ENCODE data around the gene RFTN1. TPM values are rescaled to one million over a fixed set of nuclear protein-coding genes. Genes with fewer than 3 reads are reported as not detected.

RFTN1 gene
- total RNA-seq, 1 donor from 2014 or later, result 119 TPM

DNA sequence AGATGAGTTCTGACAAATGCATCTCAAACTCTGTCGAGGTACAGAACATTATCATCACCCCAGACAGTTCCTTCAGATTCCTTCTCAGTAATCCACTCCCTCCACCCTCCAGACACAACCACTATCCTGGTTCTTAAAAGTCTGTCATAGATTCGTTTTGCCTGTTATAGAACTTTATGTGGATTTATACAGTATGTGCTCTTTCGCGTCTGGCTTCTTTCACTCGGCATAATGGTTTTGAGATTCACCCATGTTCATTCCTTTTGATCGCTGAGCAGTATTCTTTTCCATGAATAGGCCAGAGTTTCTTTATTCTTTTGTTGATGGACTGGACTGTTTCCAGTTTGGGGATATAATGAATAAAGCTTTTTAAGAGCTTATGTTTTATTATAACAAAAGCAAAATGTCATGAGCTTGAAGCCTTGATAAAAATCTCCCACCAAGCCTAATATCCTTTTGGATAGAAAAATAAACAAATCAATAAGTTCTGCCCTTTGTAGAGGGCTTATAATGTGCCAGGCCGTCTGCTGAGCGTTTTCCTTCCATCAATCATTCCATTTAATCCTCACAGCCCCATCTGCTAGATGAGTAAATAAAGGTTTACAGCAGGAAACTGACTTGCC, 21.3 kb upstream of the RFTN1 start:
- no peak for ATAC-seq
- intact Hi-C loops (cut with DNase I), result no loop called here
- no peak for DNase-seq (ENCODE audit: low spot score)

DNA sequence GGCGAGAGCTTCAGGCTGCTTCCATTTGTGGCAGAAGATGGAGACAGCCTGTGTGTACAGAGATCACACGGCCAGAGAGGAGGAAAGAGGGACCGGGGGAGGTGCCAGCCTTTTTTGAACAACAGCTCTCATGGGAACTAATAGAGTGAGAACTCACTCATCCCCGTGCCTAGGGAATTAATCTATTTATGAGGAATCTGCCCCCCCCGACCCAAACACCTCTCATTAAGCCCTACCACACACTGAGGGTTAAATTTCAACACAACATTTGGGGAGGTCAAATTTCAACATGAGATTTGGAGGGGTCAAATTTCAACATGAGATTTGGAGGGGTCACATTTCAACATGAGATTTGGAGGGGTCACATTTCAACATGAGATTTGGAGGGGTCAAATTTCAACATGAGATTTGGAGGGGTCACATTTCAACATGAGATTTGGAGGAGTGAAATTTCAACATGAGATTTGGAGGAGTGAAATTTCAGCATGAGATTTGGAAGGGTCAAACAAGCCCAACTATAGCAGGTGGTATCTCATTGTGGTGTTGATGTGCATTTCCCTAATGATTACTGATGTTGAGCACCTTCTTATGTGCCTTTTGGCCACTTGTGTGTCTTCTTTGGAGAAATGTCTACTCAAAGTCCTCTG, 20.6 kb upstream of the RFTN1 start:
- ATAC-seq (peak; percentile 61), DNase-seq (ENCODE audit: low spot score) (no peak)
- intact Hi-C loops (cut with DNase I), result no loop called here

DNA sequence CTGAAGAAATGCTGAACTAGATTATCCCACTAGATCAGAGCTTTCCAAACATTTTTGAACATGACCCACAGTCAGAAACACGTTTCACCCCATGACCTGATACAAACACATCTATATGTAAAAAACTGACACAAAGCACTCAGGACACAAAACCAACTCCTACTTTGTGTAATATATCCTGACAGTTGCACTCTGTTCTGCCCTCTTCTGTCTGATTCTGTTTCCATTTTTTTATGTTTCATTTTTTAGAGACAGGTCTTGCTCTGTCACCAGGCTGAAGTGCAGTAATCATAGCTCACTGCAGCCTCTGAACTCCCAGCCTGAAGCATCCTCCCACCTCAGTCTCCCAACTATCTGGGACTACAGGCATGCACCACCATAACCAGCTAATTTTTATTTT, 15.8 kb upstream of the RFTN1 start:
- DNase-seq (ENCODE audit: low spot score), result no peak
- peak; percentile 27 for ATAC-seq
- intact Hi-C loops (cut with DNase I), result no loop called here

DNA sequence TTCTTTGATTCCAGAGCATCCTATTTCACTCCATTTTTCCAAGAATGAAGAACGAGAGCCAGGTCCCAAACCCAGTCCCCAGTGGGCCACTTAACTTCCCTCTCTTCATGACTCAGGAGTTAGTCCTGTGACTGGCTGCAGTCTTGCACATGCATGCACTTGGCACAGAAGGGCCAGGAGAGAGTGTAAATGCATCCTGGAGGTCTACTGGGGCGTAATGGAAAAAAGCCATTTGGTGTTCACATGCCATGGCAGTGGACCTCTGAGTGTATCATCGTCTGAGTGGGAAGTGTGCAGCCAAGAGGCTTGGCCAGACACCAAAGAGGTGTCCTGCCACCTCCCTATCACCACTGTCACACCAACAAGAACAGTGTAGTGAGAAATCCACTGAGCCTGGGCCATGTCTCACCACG, 15.1 kb upstream of the RFTN1 start:
- intact Hi-C loops (cut with DNase I), result no loop called here
- peak; percentile 90 for ATAC-seq
- peak; percentile 71 for DNase-seq (ENCODE audit: low spot score)

DNA sequence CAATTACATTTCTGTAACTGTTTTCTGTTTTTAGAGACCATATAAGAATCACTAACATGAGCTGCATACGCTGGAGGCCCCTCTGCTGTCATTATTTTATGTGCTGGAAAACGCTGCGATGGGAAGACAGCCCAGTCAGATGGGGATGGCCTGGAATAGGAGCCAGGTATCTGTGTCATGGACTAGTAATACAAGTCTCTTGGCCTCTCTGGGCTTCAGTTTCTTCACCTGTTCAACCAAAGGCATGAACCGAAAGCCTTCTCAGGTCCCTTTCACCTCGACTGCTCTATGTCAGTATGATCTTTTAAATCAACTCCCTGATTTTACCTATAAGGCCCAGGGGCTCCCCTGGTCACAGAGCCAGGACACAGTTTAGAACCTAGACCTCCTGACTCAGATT, 14.6 kb upstream of the RFTN1 start:
- ATAC-seq (no peak), DNase-seq (ENCODE audit: low spot score) (no peak)
- intact Hi-C loops (cut with DNase I), result no loop called here

DNA sequence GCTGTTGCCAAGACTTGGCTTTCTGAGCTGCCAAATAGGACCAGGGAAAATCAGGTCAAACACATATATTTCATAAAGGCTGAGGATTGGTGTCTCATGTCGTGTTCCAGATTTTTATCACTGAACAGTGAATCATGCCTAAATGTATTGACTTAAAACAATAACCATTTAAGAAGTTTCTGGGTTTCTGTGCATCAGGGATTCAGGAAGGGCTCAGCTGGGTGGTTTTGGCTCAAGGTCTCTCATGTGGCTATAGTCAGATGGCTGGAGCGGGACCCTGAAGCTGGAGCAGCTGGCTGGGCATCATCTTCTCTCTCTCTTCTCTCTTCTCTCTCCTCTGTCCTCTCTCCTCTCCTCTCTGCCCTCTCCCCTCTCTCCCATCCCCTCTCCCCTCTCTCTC, 10.7 kb upstream of the RFTN1 start:
- intact Hi-C loops (cut with DNase I), result no loop called here
- no peak for ATAC-seq

DNA sequence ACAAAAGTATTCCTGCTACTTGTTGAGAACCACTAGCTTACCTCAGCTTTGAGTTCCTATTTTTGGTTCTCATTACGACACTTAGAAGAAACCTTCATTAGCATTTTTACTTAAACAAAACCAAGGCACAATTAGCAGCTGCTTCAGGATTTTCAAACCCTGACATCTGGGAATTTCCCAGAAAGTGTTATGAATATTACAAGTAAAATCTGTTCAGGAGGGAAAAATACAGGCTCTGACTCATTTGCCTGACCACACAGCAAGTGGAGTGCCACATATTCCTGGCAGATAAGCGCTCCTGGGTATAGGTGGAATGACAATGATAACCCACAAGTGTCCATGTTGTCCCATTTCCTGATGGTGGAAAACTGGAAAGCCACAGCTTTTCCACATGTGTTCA, 10.3 kb upstream of the RFTN1 start:
- intact Hi-C loops (cut with DNase I), result no loop called here
- DNase-seq (ENCODE audit: low spot score) (no peak), ATAC-seq (no peak)

More for the DNA sequence above, 10.7 kb upstream of the RFTN1 start:
- DNase-seq (ENCODE audit: low spot score), result no peak

DNA sequence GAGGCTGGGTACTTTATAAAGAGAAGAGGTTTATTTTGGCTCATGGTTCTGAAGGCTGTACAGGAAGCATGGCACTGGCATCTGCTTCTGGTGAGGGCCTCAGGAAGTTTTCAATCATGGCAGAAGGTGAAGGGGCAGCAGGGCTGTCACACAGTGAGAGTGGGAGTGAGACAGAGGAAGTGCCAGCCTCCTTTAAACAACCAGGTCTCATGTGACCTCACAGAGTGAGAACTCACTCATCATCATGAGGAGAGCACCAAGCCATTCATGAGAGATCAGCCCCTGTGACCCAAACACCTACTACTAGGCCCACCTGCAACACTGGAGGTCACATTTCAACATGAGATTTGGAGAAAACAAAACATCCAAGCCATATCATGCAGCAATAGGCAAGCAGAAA, 9.3 kb upstream of the RFTN1 start:
- DNase-seq (ENCODE audit: low spot score) (no peak), ATAC-seq (no peak)
- intact Hi-C loops (cut with DNase I), result no loop called here

DNA sequence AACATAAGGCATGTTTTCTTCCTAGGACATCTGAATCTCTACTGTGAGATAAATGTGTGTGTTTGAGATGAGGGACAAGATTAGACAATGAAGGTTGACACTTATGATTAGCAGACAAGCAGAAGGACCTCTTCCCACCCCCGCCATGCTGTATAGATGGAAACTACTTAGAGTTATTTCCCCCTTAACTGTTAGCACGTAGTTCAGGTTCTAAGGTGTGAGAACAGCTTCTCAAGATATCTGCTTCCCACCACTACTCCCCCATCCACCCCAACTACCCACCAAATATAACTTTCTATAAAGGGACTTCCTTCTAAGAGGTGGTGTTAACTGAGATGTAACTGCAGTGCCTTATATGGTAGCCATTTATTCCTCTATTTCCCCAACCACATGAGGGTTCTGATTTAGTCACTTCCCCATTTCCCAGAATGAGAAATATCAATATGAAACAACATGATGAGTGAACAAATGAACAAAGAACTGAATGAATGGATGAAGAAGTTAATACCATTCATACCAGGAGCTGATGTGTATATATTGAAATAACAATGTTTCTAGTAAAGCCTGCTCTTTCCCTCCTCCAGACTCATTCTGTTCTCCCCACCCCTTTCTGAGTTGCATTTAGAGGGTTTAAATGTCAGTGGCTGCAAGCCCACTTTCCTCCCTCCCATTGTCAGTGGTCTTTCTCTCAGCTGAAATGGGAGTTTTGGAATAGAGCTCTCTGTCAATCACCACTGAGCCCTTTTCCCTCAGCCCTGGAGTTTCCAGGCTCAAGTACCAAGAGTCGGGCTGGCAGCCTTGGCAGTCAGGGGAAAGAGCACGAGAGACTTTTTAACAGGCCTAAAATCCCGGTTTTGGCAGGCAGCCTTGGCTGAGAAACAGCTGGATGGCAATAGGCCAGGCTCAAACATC, 7.7 kb upstream of the RFTN1 start:
- intact Hi-C loops (cut with DNase I), result no loop called here
- peak; percentile 21 for ATAC-seq
- no peak for DNase-seq (ENCODE audit: low spot score)

DNA sequence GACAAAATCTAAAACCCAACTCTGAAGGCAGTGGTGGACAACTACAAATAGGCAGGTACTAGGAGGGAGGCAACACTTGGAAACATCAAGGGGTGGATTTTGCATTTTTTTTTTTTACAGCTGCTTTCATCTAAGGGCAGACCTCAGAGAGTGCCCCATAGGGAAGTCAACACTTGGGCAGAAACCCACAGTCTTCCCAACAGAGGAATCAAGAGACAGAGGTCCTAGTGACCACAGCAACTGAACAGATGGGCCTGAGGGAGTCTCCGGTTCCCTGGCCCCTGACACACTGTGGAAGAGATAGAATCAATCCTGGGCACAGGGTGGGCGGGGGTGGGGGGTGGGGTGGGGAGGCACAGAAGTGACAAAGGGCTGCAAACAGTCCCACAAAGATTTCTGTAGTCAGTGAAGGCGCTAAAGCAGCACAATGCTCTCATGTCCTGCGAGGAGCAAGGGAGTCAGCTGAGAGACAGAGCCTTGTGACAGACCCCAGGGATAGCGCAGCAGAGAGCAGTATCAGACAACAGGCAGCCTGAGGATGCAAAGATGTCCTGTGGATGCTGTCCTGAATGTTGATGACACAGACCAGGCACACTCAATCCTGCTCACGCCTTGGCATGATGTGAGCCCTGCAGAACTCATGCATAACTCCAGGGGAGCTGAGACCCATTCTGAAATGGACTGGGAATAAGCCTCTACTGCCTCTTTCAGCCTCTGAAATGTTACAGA, 6.9 kb upstream of the RFTN1 start:
- DNase-seq (ENCODE audit: low spot score) (no peak), ATAC-seq (no peak)
- intact Hi-C loops (cut with DNase I), result no loop called here

DNA sequence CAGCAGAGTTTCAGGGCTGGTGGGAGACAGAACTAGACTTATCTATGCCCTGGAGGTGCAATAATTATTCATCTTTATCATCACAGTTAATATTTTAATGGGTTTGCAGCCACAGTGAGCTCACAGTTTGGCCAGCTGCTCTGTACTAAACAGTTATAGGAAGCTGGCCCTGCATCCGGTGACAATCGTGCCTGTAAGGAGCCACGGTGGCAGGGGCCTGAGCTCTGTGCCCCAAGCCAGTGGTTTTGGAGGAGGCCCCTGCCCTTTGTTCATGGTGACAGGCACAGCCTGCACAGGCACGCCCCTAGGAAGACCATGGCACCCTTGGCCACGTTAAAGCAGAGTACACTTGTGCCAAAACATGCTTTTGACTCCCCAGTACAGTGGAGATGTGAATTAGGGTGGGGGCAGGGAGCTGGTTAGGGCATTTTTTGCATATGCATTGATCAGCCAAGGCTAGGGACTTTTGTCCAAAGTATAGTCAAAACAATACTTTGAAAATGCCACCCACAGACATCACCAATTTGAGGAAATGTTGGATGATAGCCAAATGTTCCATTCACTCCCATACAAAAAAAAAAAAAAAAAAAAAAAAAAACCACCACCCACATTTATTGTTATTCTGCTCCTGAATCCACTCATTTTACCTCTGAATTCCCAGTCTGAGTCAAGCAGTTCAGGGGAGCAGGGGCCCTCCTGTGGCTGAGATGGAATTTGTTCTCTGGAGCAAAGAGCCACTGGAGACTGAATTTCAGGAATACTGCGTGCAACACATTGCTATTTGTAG, 3.4 kb upstream of the RFTN1 start:
- ATAC-seq (peak; percentile 30), DNase-seq (ENCODE audit: low spot score) (no peak)
- intact Hi-C loops (cut with DNase I), result loop anchor here (10.0 kb wide), 2 partner anchors 132 to 202 kb away; no protein-coding TSS in a partner anchor

DNA sequence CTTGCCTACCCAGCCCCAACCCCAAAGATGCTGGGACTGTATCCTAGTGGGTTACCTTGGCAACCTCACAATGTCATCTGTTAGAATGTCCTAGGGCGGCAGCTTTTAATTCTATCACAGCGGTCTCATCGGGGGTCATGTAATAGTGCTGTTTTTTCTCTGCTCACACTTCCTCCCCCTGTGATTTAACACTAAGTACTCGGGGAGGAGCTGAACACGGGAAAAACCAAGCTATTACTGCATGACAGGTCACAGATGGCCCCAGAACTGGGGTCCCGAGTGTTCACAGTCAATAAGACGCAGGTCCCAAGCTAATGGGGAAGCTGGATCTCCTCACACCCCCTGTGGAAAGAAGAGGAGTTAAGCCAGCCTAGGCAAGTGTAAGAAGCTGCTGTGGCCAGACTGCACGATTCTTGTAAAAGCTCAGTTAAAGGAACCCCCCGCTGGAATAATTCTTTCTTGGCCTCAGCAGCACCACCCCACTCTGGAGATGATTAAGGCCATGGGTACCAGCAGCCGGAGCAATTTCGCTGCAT, 2.5 kb upstream of the RFTN1 start:
- intact Hi-C loops (cut with DNase I), result loop anchor here (10.0 kb wide), 2 partner anchors 131 to 201 kb away; no protein-coding TSS in a partner anchor
- DNase-seq (ENCODE audit: low spot score), result no peak
- ATAC-seq, result no peak

DNA sequence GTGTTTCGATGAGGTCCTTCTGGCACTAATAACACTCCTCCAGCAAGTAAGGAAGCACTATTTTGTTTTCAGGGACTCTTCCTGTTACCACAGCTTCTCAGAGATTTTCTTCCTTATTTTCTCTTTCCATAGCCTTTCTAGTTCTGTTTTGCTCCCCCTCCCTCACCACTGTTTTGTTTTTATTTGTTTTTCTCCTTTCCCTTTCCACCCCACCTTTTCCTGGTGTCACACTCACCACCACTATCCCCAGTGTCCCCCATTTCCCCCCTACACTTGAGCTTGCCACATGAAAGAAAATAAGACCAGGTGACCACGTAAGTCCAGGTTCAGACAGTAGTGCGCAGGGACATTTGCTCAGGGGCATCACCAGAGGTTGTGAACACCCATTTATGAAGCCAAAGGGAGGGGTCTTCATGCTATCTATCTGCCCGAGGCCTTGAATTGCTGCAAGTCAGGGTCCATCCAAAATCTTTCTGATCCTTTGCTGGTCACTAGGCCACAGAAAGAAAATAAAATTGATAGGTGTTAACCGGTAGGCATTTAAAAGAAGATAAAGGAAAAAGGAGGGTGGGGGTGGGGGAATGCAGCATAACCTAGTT, 1.4 kb upstream of the RFTN1 start:
- intact Hi-C loops (cut with DNase I), result loop anchor here (10.0 kb wide), 2 partner anchors 130 to 200 kb away; no protein-coding TSS in a partner anchor
- no peak for DNase-seq (ENCODE audit: low spot score)
- ATAC-seq, result no peak

DNA sequence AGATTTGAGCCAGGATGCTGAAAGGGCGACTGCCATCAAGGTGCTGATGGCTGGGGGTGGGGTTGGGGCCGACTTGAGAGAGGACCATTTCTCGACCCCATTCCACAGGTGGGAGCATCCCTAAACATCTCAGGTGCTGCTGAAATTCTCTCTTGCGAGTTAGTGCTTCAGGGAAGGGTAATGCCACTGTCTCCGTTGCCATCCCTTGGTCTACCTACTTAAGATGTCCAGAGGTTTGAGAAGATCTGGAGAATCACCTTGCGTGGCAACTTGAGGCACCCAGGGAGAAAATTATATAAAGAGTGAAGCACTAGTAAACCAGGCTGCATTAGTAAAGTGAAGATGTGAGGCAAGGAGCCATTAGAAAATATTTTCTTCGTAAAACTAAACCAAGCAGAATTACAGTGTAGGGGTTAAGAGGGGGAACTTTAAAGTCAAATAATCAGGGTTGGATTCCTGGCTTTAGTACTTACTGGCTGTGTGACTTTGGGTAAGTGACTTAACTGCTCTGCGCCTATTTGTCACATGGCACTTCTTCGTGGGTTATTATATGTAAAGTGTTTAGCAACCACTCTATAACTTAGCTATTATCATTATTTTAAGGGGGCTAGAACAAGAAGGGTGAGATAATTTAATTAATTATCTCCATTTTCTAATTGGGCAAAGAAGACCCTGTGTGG, 662 bp upstream of the RFTN1 start:
- intact Hi-C loops (cut with DNase I), result loop anchor here (10.0 kb wide), 2 partner anchors 129 to 199 kb away; no protein-coding TSS in a partner anchor
- DNase-seq (ENCODE audit: low spot score) (no peak), ATAC-seq (no peak)

DNA sequence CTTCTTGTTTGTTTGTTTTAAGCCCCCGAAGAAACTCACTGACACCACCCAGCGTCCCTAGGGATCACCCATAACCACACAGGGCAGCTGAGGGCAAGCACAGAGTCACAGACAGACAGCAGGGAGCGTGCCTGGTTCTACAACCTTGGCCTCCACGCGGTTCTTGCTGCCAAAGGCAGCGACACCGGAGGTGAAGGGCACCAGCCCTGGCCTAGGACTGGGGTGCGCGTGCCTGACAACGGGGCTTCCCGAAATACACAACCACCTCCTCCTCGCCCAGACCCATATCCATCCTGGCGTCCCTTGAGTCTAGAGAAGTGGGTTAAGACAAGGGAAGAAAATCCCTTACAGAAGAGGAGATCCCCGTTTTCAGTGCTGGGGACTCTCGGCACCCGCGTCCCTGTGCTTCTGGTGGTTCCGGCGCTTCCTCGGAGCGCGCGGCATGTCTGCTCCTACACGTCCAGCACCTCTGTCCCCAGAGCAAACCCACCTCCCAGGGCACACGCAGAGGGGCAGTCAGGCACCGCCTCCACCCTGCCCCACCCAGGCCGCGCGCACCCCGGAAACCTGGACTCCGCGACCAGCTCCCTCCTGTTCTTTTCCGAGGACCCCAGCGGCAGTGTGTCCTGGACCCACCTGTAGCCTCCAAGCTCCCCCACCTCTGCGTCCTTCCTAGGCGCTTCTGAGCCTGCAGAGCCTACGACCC, 911 bp downstream of the RFTN1 start:
- ATAC-seq, result peak; percentile 76
- intact Hi-C loops (cut with DNase I), result loop anchor here (10.0 kb wide), 2 partner anchors 128 to 198 kb away; no protein-coding TSS in a partner anchor
- peak; percentile 73 for DNase-seq (ENCODE audit: low spot score)

DNA sequence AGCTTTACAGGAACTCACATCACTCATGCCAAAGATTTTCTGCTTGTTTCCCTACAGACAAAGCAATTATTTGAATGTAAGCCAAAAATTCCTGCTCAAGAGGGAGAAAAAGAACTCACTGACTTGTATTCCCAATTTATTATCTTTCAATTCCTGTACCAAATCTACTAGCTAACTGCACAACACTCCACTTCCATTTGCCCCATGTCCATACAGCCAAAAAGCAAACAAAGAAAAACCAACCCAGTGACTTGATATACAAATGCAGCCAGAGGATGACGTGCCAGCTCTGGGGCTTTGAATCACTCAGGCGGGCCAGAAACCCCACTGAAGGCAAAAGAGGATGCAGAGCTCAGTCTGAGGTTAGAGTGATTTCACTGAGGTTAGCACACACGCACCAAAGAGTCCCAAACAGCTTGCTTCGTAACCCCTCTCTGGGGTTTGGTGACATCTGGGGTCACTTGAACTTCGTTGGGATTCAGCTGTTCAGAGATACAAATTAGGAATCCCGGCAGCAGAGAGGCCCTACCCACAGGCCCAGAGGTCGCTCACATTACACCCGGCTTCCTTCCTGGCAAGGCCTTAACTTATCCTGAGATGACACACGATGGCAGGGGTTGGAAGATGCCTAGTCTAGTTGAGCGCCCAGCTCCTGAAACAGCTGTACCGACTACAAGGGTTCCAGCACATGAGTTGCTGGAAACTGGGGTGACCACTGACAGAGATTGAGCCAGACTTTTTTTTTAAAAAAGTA, 1.6 kb downstream of the RFTN1 start:
- DNase-seq (ENCODE audit: low spot score) (peak; percentile 76), ATAC-seq (peak; percentile 71)
- intact Hi-C loops (cut with DNase I), result loop anchor here (10.0 kb wide), 2 partner anchors 127 to 197 kb away; no protein-coding TSS in a partner anchor

Measured in sciatic nerve (tissue), 2 donors.